SK-N-SH (cell line): ENCODE data around the gene PHF23. TPM values are rescaled to one million over a fixed set of nuclear protein-coding genes. Genes with fewer than 3 reads are reported as not detected.

Experiments
- CTCF ChIA-PET: fragments of 300-600, 350-600 bp; formaldehyde crosslinking; extraction: SDS; loops from one replicate; lab custom pipeline; 2021; lab: Yijun Ruan, JAX
- POLR2A ChIA-PET: fragments of 350-600 bp; sonication (Branson Sonifier 250); formaldehyde crosslinking; extraction: SDS; loops from one replicate; lab custom pipeline; 2020; ENCODE audit warnings: antibody characterized with exemption, inconsistent platforms; lab: Yijun Ruan, JAX
- DNase-seq: peaks from one replicate; pipeline ENCODE4 v3.0.0; 2012
- H2AFZ ChIP-seq: fragments of 200-600 bp; sonication (generic); 2 replicates; pipeline ENCODE4 v1.8.1; 2016; ENCODE audit warnings: antibody characterized with exemption, mild to moderate bottlenecking, low read depth
- H3F3A ChIP-seq: fragments of 200-600 bp; sonication (generic); replicated peaks from 2 replicates; pipeline ENCODE3; 2016; ENCODE audit warnings: antibody characterized with exemption, mild to moderate bottlenecking; ENCODE audit not compliant: insufficient read depth
- H3K27ac ChIP-seq, 2 experiments: fragments of 200-500 bp in 1 of 2; fragments of 200-600 bp in 1 of 2; sonication (Bioruptor generic) in 1 of 2; sonication (generic), shearing (Covaris generic) in 1 of 2; 2 replicates each; pipeline versions ENCODE4 v1.5.1 to v1.6.1; 2014 to 2016; ENCODE audit warnings: low read depth in 2 of 2, inconsistent platforms in 1 of 2, low read length in 1 of 2, mild to moderate bottlenecking in 1 of 2, mixed read lengths in 1 of 2
- H3K27me3 ChIP-seq: fragments of 200-600 bp; sonication (generic), shearing (Covaris generic); 2 replicates; pipeline ENCODE4 v1.6.1; 2016; ENCODE audit warnings: mixed run types; ENCODE audit not compliant: insufficient read depth
- H3K36me3 ChIP-seq, 2 experiments: fragments of 200-500 bp in 1 of 2; fragments of 200-600 bp in 1 of 2; sonication (Bioruptor generic) in 1 of 2; sonication (generic) in 1 of 2; replicated peaks in 1 of 2; 2 replicates each; pipeline versions ENCODE3 to v1.5.1; 2014 to 2016; ENCODE audit warnings: low read length in 1 of 2, mild to moderate bottlenecking in 1 of 2; ENCODE audit not compliant: insufficient read depth in 2 of 2, control insufficient read depth in 1 of 2
- H3K4me1 ChIP-seq, 2 experiments: fragments of 200-500 bp in 1 of 2; fragments of 200-600 bp in 1 of 2; sonication (Bioruptor generic) in 1 of 2; sonication (generic), shearing (Covaris generic) in 1 of 2; 2 replicates each; pipeline versions ENCODE4 v1.5.1 to v1.6.1; 2014 to 2016; ENCODE audit warnings: low read depth in 1 of 2, low read length in 1 of 2, mixed run types in 1 of 2; ENCODE audit not compliant: insufficient read depth in 2 of 2, control insufficient read depth in 1 of 2
- H3K4me2 ChIP-seq: fragments of 200-600 bp; sonication (generic), shearing (Covaris generic); 2 replicates; pipeline ENCODE4 v1.6.1; 2017; ENCODE audit warnings: mixed run types
- H3K4me3 ChIP-seq, 2 experiments: fragments of 200-500 bp in 1 of 2; fragments of 200-600 bp in 1 of 2; sonication (Bioruptor generic) in 1 of 2; sonication (generic), shearing (Covaris generic) in 1 of 2; 2 replicates each; pipeline versions ENCODE4 v1.5.1 to v1.8.1; 2014 to 2016; ENCODE audit warnings: low read depth in 2 of 2, inconsistent platforms in 1 of 2, low read length in 1 of 2, mild to moderate bottlenecking in 1 of 2, mixed read lengths in 1 of 2, moderate library complexity in 1 of 2
- H3K79me2 ChIP-seq: fragments of 200-600 bp; sonication (generic); 2 replicates; pipeline ENCODE4 v1.8.1; 2017; ENCODE audit warnings: mild to moderate bottlenecking; ENCODE audit not compliant: insufficient read depth
- H3K9ac ChIP-seq: fragments of 200-600 bp; sonication (generic); 2 replicates; pipeline ENCODE4 v1.6.1; 2017; ENCODE audit warnings: mixed run types
- H3K9me2 ChIP-seq: fragments of 200-600 bp; sonication (generic); 2 replicates; pipeline ENCODE4 v1.6.1; 2017; ENCODE audit warnings: mixed run types
- H3K9me3 ChIP-seq: fragments of 200-600 bp; sonication (generic); 2 replicates; pipeline ENCODE4 v1.6.1; 2017; ENCODE audit warnings: mixed run types, mild to moderate bottlenecking, moderate library complexity
- H4K20me1 ChIP-seq: fragments of 200-600 bp; sonication (generic); 2 replicates; pipeline ENCODE4 v1.6.1; 2017; ENCODE audit warnings: mild to moderate bottlenecking, mixed run types; ENCODE audit not compliant: insufficient read depth
- CHD2 ChIP-seq: fragments of 150-350 bp; IDR thresholded peaks from 2 replicates; pipeline ENCODE4 v1.6.1; 2018; ENCODE audit warnings: low read length; ENCODE audit not compliant: partially characterized antibody
- EZH2phosphoT487 ChIP-seq: fragments of 200-600 bp; sonication (generic); IDR thresholded peaks from 2 replicates; pipeline ENCODE4 v1.6.1; 2017; ENCODE audit warnings: low read depth, mixed run types, mild to moderate bottlenecking, antibody characterized with exemption, moderate library complexity, borderline replicate concordance
- JUND ChIP-seq: IDR thresholded peaks from 2 replicates; pipeline ENCODE4 v1.4.0; 2012
- RFX5 ChIP-seq: IDR thresholded peaks from 2 replicates; pipeline ENCODE4 v1.6.1; 2012; ENCODE audit warnings: mild to moderate bottlenecking, improper control_type of control experiment, low read length
- ZBTB33 ChIP-seq: IDR thresholded peaks from 2 replicates; pipeline ENCODE4 v1.4.0; 2012; ENCODE audit warnings: low read depth, borderline replicate concordance
- WGBS: methylation state at CpG from one replicate; pipeline ENCODE4 v1.1.6; 2017; ENCODE audit warnings: low lambda C conversion rate; 5-methylcytosine and 5-hydroxymethylcytosine counted together
- polyA plus RNA-seq, 3 experiments: library from polyadenylated mRNA; depleted of rRNA; stranded (reverse); fragments of >200 nt; gene quantifications; 2 replicates each; pipeline ENCODE4 v1.2.3, GENCODE V29; 2012
- small RNA-seq, 7 experiments: library from RNA; depleted of rRNA; stranded (forward); fragments of <200 nt; gene quantifications; one replicate each; pipeline ENCODE3, GENCODE V24; 2012
- TF ChIP-seq, protein P1 (sequence below): fragments of 200-600 bp; sonication (generic); IDR thresholded peaks from 2 replicates; pipeline ENCODE4 v1.6.1; 2017; ENCODE audit warnings: antibody characterized with exemption, mild to moderate bottlenecking, moderate library complexity

PHF23 gene
- polyA plus RNA-seq, 1 of the 3 experiments (the other 2 are of a cell fraction) = 53.3 TPM

DNA sequence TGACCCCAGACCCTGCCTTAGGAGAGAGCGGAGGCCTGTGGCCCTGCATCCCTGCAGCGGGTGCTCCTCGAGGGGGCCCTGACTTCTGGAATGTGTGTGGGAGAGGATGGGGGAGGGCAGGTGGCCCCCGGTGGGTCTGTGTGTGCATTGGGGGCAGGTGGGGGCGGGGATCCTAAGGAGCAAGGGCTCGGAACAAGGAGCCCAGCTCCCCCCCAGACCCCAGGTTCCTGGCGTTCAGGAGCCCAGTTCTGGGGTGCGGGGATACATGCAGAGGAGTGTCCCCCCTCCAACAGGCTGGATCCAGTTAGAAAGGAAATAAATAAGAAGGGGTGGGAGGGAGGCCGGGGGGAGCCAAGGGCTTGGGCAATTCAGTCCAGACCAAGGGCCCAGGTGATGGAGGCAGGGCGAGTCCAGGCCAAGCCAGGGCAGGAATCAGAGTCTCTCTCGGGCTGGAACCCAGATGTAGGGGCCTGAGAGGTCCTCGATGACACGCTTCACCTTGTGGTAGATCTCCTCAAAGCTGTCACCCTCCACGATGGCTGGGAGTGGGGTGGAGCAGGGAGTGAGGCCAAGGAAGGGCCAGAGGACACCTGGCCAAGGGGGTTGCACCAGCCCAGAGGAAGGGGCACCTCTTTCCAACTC is 48.9 kb downstream of the PHF23 start (continued):
- TF ChIP-seq ZBTB33 (no peak), EZH2phosphoT487 (no peak), CHD2 (no peak), JUND (no peak)

- H4K20me1 ChIP-seq = no peaks in the 10 kb centered on the region
- no peak overlapping the region for H3K27ac ChIP-seq
- 89% methylated on average over 7 of the region's 7 CpGs for WGBS
- H3K9me3 ChIP-seq = no peaks in the 10 kb centered on the region
- H3K4me3 ChIP-seq = no peak overlapping the region
- H3K4me2 ChIP-seq = no peak overlapping the region
- no peaks in the 10 kb centered on the region for H3F3A ChIP-seq
- no peak for TF ChIP-seq RFX5
- TF ChIP-seq, protein P1, sequence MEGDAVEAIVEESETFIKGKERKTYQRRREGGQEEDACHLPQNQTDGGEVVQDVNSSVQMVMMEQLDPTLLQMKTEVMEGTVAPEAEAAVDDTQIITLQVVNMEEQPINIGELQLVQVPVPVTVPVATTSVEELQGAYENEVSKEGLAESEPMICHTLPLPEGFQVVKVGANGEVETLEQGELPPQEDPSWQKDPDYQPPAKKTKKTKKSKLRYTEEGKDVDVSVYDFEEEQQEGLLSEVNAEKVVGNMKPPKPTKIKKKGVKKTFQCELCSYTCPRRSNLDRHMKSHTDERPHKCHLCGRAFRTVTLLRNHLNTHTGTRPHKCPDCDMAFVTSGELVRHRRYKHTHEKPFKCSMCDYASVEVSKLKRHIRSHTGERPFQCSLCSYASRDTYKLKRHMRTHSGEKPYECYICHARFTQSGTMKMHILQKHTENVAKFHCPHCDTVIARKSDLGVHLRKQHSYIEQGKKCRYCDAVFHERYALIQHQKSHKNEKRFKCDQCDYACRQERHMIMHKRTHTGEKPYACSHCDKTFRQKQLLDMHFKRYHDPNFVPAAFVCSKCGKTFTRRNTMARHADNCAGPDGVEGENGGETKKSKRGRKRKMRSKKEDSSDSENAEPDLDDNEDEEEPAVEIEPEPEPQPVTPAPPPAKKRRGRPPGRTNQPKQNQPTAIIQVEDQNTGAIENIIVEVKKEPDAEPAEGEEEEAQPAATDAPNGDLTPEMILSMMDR = peak; percentile 30; the same call in 1 of the 2 replicates
- no peak for DNase-seq
- H3K9ac ChIP-seq = no peak overlapping the region
- CTCF ChIA-PET = interaction anchor here (1.8 to 12.9 kb wide), 2 partner anchors 9 to 137 kb away, joined by 10 to 217 read pairs; partner anchors contain the start of gene SLC16A11
- peaks cover 3 to 7% of the 10 kb centered on the region in 2 experiments for H3K36me3 ChIP-seq
- no peaks in the 10 kb centered on the region for H3K9me2 ChIP-seq
- POLR2A ChIA-PET = no interaction called here
- H3K79me2 ChIP-seq = no peaks in the 10 kb centered on the region
- no peaks in the 10 kb centered on the region for H3K27me3 ChIP-seq
- H3K4me1 ChIP-seq = peaks cover 0 to 5% of the 10 kb centered on the region in 2 experiments; a peak in 1 of 4 replicates
- H2AFZ ChIP-seq = no peak overlapping the region
Measured at GRCh38 chr17:7186241-7186640, 53.0 kb downstream of the PHF23 start.

Small RNA genes within 50 kb of the gene (small RNA-seq; reads per million reads assigned to genes)
- 0 reads per million in 7 experiments for gene AC120057.4
- gene MIR324 = 43.1 to 3,645 (median 1,755) reads per million in 7 experiments
- gene RF00019 = 0 reads per million in 7 experiments

Other genes with a start within 250 kb of the PHF23 start
- not detected in 2 replicates for gene ALOX12, start 243.4 kb downstream of the PHF23 start, polyA plus RNA-seq (2012; rRNA removed)
- 220 and 317 TPM in 2 replicates for gene RNASEK, start 226.8 kb downstream of the PHF23 start, polyA plus RNA-seq (2012; rRNA removed)
- gene BCL6B, start 216.4 kb downstream of the PHF23 start, polyA plus RNA-seq (2012; rRNA removed) = 0.02 TPM in 1 of 2 replicates, not detected in the other
- gene SLC16A13, start 203.4 kb downstream of the PHF23 start, polyA plus RNA-seq (2012; rRNA removed) = 2.5 and 3.9 TPM in 2 replicates
- gene SLC16A11, start 195.4 kb downstream of the PHF23 start, polyA plus RNA-seq (2012; rRNA removed) = 0.12 and 0.18 TPM in 2 replicates
- gene CLEC10A, start 159.2 kb downstream of the PHF23 start, polyA plus RNA-seq (2012; rRNA removed) = not detected in 2 replicates
- not detected in 2 replicates for gene ASGR2, start 124.6 kb downstream of the PHF23 start, polyA plus RNA-seq (2012; rRNA removed)
- 2.0 and 2.1 TPM in 2 replicates for gene ASGR1, start 60.1 kb downstream of the PHF23 start, polyA plus RNA-seq (2012; rRNA removed)
- gene DLG4, start 19.6 kb downstream of the PHF23 start, polyA plus RNA-seq (2012; rRNA removed) = 22.1 and 30.5 TPM in 2 replicates
- 635 and 796 TPM in 2 replicates for gene ACADVL, start 19.5 kb downstream of the PHF23 start, polyA plus RNA-seq (2012; rRNA removed)
- 6.9 and 8.3 TPM in 2 replicates for gene DVL2, start 4.9 kb downstream of the PHF23 start, polyA plus RNA-seq (2012; rRNA removed)
- gene GABARAP, start 3.0 kb upstream of the PHF23 start, polyA plus RNA-seq (2012; rRNA removed) = 585 and 637 TPM in 2 replicates
- 111 and 124 TPM in 2 replicates for gene CTDNEP1, start 12.3 kb upstream of the PHF23 start, polyA plus RNA-seq (2012; rRNA removed)
- 45.4 and 52.1 TPM in 2 replicates for gene ELP5, start 12.8 kb upstream of the PHF23 start, polyA plus RNA-seq (2012; rRNA removed)
- 2.9 and 5.0 TPM in 2 replicates for gene CLDN7, start 23.0 kb upstream of the PHF23 start, polyA plus RNA-seq (2012; rRNA removed)
- 0.44 and 0.54 TPM in 2 replicates for gene SLC2A4, start 42.3 kb upstream of the PHF23 start, polyA plus RNA-seq (2012; rRNA removed)
- 0.36 and 0.54 TPM in 2 replicates for gene YBX2, start 55.2 kb upstream of the PHF23 start, polyA plus RNA-seq (2012; rRNA removed)
- 711 and 971 TPM in 2 replicates for gene EIF5A, start 68.2 kb upstream of the PHF23 start, polyA plus RNA-seq (2012; rRNA removed)
- 67.0 and 102 TPM in 2 replicates for gene GPS2, start 75.9 kb upstream of the PHF23 start, polyA plus RNA-seq (2012; rRNA removed)
- 20.7 and 22.1 TPM in 2 replicates for gene NEURL4, start 89.9 kb upstream of the PHF23 start, polyA plus RNA-seq (2012; rRNA removed)
- 0.71 and 6.4 TPM in 2 replicates for gene ACAP1, start 97.1 kb upstream of the PHF23 start, polyA plus RNA-seq (2012; rRNA removed)
- gene KCTD11, start 112.7 kb upstream of the PHF23 start, polyA plus RNA-seq (2012; rRNA removed) = 9.5 and 12.1 TPM in 2 replicates
- not detected in 2 replicates for gene TMEM95, start 115.7 kb upstream of the PHF23 start, polyA plus RNA-seq (2012; rRNA removed)
- gene TNK1, start 141.6 kb upstream of the PHF23 start, polyA plus RNA-seq (2012; rRNA removed) = 0.64 and 0.75 TPM in 2 replicates
- gene PLSCR3, start 155.1 kb upstream of the PHF23 start, polyA plus RNA-seq (2012; rRNA removed) = 72.0 and 95.0 TPM in 2 replicates
- 114 and 213 TPM in 2 replicates for gene TMEM256, start 164.6 kb upstream of the PHF23 start, polyA plus RNA-seq (2012; rRNA removed)
- 16.8 and 29.9 TPM in 2 replicates for gene NLGN2, start 168.4 kb upstream of the PHF23 start, polyA plus RNA-seq (2012; rRNA removed)
- not detected in 2 replicates for gene SPEM1, start 180.9 kb upstream of the PHF23 start, polyA plus RNA-seq (2012; rRNA removed)
- gene SPEM2, start 186.2 kb upstream of the PHF23 start, polyA plus RNA-seq (2012; rRNA removed) = not detected in 2 replicates
- gene SPEM3, start 189.4 kb upstream of the PHF23 start, polyA plus RNA-seq (2012; rRNA removed) = not detected in 2 replicates
- 6.5 and 6.6 TPM in 2 replicates for gene TMEM102, start 196.0 kb upstream of the PHF23 start, polyA plus RNA-seq (2012; rRNA removed)
- gene FGF11, start 200.1 kb upstream of the PHF23 start, polyA plus RNA-seq (2012; rRNA removed) = 1.9 and 2.5 TPM in 2 replicates
- 26.8 and 29.7 TPM in 2 replicates for gene CHRNB1, start 205.6 kb upstream of the PHF23 start, polyA plus RNA-seq (2012; rRNA removed)
- 11.4 and 12.8 TPM in 2 replicates for gene ZBTB4, start 240.2 kb upstream of the PHF23 start, polyA plus RNA-seq (2012; rRNA removed)
- gene SLC35G6, start 242.0 kb upstream of the PHF23 start, polyA plus RNA-seq (2012; rRNA removed) = not detected in 2 replicates
- gene POLR2A, start 244.9 kb upstream of the PHF23 start, polyA plus RNA-seq (2012; rRNA removed) = 19.0 and 37.3 TPM in 2 replicates